HG03196 (cell line): Measurements from ENCODE around the gene SAMD13.

ENCODE experiments used
- ATAC-seq: cut with Tn5 transposase; IDR thresholded peaks from one replicate; pipeline ENCODE4 v1.9.1; 2021; ENCODE audit not compliant: unreplicated experiment

The SAMD13 gene

GRCh38 chr1:84339503-84339902 is 38.0 kb downstream of the SAMD13 start:
- no peak for ATAC-seq

GRCh38 chr1:84344286-84344685 is 42.8 kb downstream of the SAMD13 start:
- ATAC-seq, result no peak

GRCh38 chr1:84345220-84345619 is 43.7 kb downstream of the SAMD13 start:
- ATAC-seq, result no peak

- no peak for ATAC-seq
Observed at GRCh38 chr1:84347271-84347931, 45.9 kb downstream of the SAMD13 start.

GRCh38 chr1:84347932-84348555 is 46.5 kb downstream of the SAMD13 start:
- no peak for ATAC-seq

- ATAC-seq, result no peak
Observed at GRCh38 chr1:84348759-84349158, 47.3 kb downstream of the SAMD13 start.

- ATAC-seq, result no peak
Observed at GRCh38 chr1:84350104-84350503, 48.6 kb downstream of the SAMD13 start.

- ATAC-seq, result no peak
Observed at GRCh38 chr1:84350550-84350949, 49.0 kb downstream of the SAMD13 start.

GRCh38 chr1:84352298-84353106 is 51.0 kb downstream of the SAMD13 start:
- ATAC-seq, result no peak

GRCh38 chr1:84353695-84354094 is 52.2 kb downstream of the SAMD13 start:
- ATAC-seq, result no peak

- ATAC-seq, result no peak
Observed at GRCh38 chr1:84355556-84355955, 54.0 kb downstream of the SAMD13 start.

- no peak for ATAC-seq
Observed at GRCh38 chr1:84356881-84357280, 55.4 kb downstream of the SAMD13 start.

- ATAC-seq, result no peak
Observed at GRCh38 chr1:84358695-84359094, 57.2 kb downstream of the SAMD13 start.

- ATAC-seq, result no peak
Observed at GRCh38 chr1:84360316-84360715, 58.8 kb downstream of the SAMD13 start.

- no peak for ATAC-seq
Observed at GRCh38 chr1:84361796-84362195, 60.3 kb downstream of the SAMD13 start.

GRCh38 chr1:84363019-84363418 is 61.5 kb downstream of the SAMD13 start:
- ATAC-seq, result no peak

- ATAC-seq, result no peak
Observed at GRCh38 chr1:84363622-84364021, 62.1 kb downstream of the SAMD13 start.

- no peak for ATAC-seq
Observed at GRCh38 chr1:84365225-84366221, 64.0 kb downstream of the SAMD13 start.

GRCh38 chr1:84366786-84367185 is 65.3 kb downstream of the SAMD13 start:
- no peak for ATAC-seq

GRCh38 chr1:84367219-84367618 is 65.7 kb downstream of the SAMD13 start:
- no peak for ATAC-seq

GRCh38 chr1:84368441-84368840 is 66.9 kb downstream of the SAMD13 start:
- ATAC-seq, result no peak
